ENCODE measurements around the gene C19orf73.

Gene C19orf73

DNA sequence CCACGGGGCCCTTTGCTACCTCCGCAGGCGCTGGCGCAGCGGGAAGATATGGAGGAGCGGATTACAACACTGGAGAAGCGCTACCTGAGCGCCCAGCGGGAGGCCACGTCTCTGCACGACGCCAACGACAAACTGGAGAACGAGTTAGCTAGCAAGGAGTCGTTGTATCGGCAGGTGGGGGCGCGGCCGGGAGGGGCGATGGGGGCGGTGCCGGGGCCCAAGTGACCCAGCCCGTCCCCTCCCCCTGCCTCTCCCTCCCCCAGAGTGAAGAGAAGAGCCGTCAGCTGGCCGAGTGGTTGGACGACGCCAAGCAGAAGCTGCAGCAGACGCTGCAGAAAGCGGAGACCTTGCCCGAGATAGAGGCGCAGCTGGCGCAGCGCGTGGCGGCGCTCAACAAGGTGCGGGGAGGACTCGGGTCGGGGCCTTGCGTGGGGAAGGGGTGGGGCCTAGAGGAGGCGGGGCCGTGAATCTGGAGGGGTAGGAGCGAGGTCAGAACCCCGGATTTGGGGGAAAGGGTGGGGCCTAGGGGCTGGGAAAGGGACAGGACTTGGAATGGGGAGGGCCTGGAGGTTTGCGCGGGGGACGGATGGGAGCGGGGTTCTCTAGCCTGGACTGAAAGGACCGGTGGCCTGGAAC is 14.1 kb upstream of the C19orf73 start:
- Histone ChIP-seq H2AFZ (ENCODE audit: low read length) (no peak overlapping the region), H3K9me3 (ENCODE audit: insufficient read depth, low read depth, low read length) (no peaks in the 10 kb centered on the region), H3K27me3 (ENCODE audit: insufficient read depth, low read length, poor library complexity, severe bottlenecking) (no peaks in the 10 kb centered on the region), H3K36me3 (ENCODE audit: insufficient read depth, low read length) (no peaks in the 10 kb centered on the region), H3K4me1 (ENCODE audit: insufficient read depth, low read length, poor library complexity, severe bottlenecking) (peaks cover 6% of the 10 kb centered on the region), H3K9ac (ENCODE audit: low read depth, low read length, poor library complexity, severe bottlenecking) (no peak overlapping the region), H4K20me1 (ENCODE audit: insufficient read depth, low read length, poor library complexity, severe bottlenecking) (no peaks in the 10 kb centered on the region), H3K4me2 (ENCODE audit: low read depth, low read length, poor library complexity, severe bottlenecking) (no peak overlapping the region), H3K9me2 (replicated peaks; ENCODE audit: low read depth, low read length) (no peaks in the 10 kb centered on the region), H3K79me2 (ENCODE audit: insufficient read depth, low read length) (no peaks in the 10 kb centered on the region), H3F3A (ENCODE audit: low read depth) (no peaks in the 10 kb centered on the region), H3K4me3 (ENCODE audit: low read length, poor library complexity, severe bottlenecking) (no peak overlapping the region)
- no peak for TF ChIP-seq EZH2phosphoT487 (IDR thresholded peaks at IDR 0.05; ENCODE audit: borderline replicate concordance)
- TF ChIP-seq, protein P1, sequence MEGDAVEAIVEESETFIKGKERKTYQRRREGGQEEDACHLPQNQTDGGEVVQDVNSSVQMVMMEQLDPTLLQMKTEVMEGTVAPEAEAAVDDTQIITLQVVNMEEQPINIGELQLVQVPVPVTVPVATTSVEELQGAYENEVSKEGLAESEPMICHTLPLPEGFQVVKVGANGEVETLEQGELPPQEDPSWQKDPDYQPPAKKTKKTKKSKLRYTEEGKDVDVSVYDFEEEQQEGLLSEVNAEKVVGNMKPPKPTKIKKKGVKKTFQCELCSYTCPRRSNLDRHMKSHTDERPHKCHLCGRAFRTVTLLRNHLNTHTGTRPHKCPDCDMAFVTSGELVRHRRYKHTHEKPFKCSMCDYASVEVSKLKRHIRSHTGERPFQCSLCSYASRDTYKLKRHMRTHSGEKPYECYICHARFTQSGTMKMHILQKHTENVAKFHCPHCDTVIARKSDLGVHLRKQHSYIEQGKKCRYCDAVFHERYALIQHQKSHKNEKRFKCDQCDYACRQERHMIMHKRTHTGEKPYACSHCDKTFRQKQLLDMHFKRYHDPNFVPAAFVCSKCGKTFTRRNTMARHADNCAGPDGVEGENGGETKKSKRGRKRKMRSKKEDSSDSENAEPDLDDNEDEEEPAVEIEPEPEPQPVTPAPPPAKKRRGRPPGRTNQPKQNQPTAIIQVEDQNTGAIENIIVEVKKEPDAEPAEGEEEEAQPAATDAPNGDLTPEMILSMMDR (conservative IDR thresholded peaks at IDR 0.05; ENCODE audit: low read length), result no peak

DNA sequence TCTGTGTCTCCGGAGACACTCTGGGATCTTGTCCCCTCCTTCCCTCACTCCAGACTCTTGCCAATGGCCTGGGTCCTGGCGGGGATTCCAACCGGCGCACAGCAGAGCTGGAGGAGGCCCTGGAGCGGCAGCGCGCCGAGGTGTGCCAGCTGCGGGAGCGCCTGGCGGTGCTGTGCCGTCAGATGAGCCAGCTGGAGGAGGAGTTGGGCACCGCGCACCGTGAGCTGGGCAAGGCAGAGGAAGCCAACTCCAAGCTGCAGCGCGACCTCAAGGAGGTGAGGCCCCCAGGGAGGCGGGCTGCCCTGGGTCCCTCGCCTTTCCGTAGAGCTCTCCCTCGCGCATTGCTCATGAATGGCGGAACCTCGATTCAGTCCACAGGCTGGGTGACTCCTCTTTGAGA is 11.4 kb upstream of the C19orf73 start:
- H3K36me3 ChIP-seq (ENCODE audit: insufficient read depth, low read length), result no peaks in the 10 kb centered on the region
- H3F3A ChIP-seq (ENCODE audit: low read depth), result no peaks in the 10 kb centered on the region
- no peaks in the 10 kb centered on the region for H3K9me3 ChIP-seq (ENCODE audit: insufficient read depth, low read depth, low read length)
- no peaks in the 10 kb centered on the region for H3K27me3 ChIP-seq (ENCODE audit: insufficient read depth, low read length, poor library complexity, severe bottlenecking)
- no peaks in the 10 kb centered on the region for H3K79me2 ChIP-seq (ENCODE audit: insufficient read depth, low read length)
- no peaks in the 10 kb centered on the region for H4K20me1 ChIP-seq (ENCODE audit: insufficient read depth, low read length, poor library complexity, severe bottlenecking)
- H3K9ac ChIP-seq (ENCODE audit: low read depth, low read length, poor library complexity, severe bottlenecking), result no peak overlapping the region
- no peaks in the 10 kb centered on the region for H3K9me2 ChIP-seq (replicated peaks; ENCODE audit: low read depth, low read length)
- no peak overlapping the region for H2AFZ ChIP-seq (ENCODE audit: low read length)
- H3K4me2 ChIP-seq (ENCODE audit: low read depth, low read length, poor library complexity, severe bottlenecking), result no peak overlapping the region
- no peak for TF ChIP-seq EZH2phosphoT487 (IDR thresholded peaks at IDR 0.05; ENCODE audit: borderline replicate concordance)
- TF ChIP-seq, protein P1 (conservative IDR thresholded peaks at IDR 0.05; ENCODE audit: low read length), result no peak
- no peak overlapping the region for H3K4me3 ChIP-seq (ENCODE audit: low read length, poor library complexity, severe bottlenecking)
- H3K4me1 ChIP-seq (ENCODE audit: insufficient read depth, low read length, poor library complexity, severe bottlenecking), result peaks cover 9% of the 10 kb centered on the region

DNA sequence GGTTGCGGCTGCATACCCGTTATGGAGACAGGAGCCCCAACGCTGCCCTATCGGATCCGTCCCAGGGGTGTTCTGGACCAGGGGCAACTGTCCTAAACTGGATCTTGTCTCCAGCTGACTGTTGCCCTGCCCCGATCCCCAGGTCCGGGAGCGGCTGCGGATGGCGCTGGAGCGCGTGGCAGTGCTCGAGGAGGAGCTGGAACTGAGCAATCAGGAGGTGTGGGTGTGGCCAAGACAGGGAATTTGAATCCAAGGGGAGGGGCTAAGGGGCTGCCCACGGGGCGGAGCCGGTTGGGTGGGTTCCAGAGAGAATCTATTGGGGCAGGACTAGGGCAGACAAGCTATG is 10.3 kb upstream of the C19orf73 start:
- no peaks in the 10 kb centered on the region for H3K9me2 ChIP-seq (replicated peaks; ENCODE audit: low read depth, low read length)
- no peaks in the 10 kb centered on the region for H4K20me1 ChIP-seq (ENCODE audit: insufficient read depth, low read length, poor library complexity, severe bottlenecking)
- H3K9me3 ChIP-seq (ENCODE audit: insufficient read depth, low read depth, low read length), result no peaks in the 10 kb centered on the region
- H2AFZ ChIP-seq (ENCODE audit: low read length), result no peak overlapping the region
- H3K79me2 ChIP-seq (ENCODE audit: insufficient read depth, low read length), result no peaks in the 10 kb centered on the region
- peak overlapping the region; percentile 69 for H3K4me3 ChIP-seq (ENCODE audit: low read length, poor library complexity, severe bottlenecking)
- H3K4me2 ChIP-seq (ENCODE audit: low read depth, low read length, poor library complexity, severe bottlenecking), result peak overlapping the region; percentile 83
- no peaks in the 10 kb centered on the region for H3K27me3 ChIP-seq (ENCODE audit: insufficient read depth, low read length, poor library complexity, severe bottlenecking)
- H3K4me1 ChIP-seq (ENCODE audit: insufficient read depth, low read length, poor library complexity, severe bottlenecking), result peaks cover 9% of the 10 kb centered on the region
- TF ChIP-seq, protein P1 (conservative IDR thresholded peaks at IDR 0.05; ENCODE audit: low read length), result no peak
- no peak for TF ChIP-seq EZH2phosphoT487 (IDR thresholded peaks at IDR 0.05; ENCODE audit: borderline replicate concordance)
- H3K36me3 ChIP-seq (ENCODE audit: insufficient read depth, low read length), result no peaks in the 10 kb centered on the region
- no peaks in the 10 kb centered on the region for H3F3A ChIP-seq (ENCODE audit: low read depth)
- peak overlapping the region; percentile 54 for H3K9ac ChIP-seq (ENCODE audit: low read depth, low read length, poor library complexity, severe bottlenecking)

All from Loucy (cell line).